NCI-H2171 (cell line): Measurements from ENCODE around the gene PRSS57.

Experiments
- DNase-seq: peaks from one replicate; lab custom pipeline; 2025; lab: John Stamatoyannopoulos, UW

PRSS57 gene

GRCh38 chr19:694481-695351 lies 536 bp downstream of the PRSS57 start:
- DNase-seq, result no peak

- DNase-seq, result no peak
Observed at GRCh38 chr19:690203-690602, 5.0 kb downstream of the PRSS57 start.

GRCh38 chr19:688992-689391 lies 6.3 kb downstream of the PRSS57 start:
- no peak for DNase-seq

GRCh38 chr19:688214-688613 lies 7.0 kb downstream of the PRSS57 start:
- DNase-seq, result no peak

- no peak for DNase-seq
Observed at GRCh38 chr19:687569-688166, 7.6 kb downstream of the PRSS57 start.

- no peak for DNase-seq
Observed at GRCh38 chr19:686589-687297, 8.5 kb downstream of the PRSS57 start.

GRCh38 chr19:685454-685931 lies 9.8 kb downstream of the PRSS57 start:
- DNase-seq, result no peak

GRCh38 chr19:682678-683320 lies 12.5 kb downstream of the PRSS57 start:
- DNase-seq, result no peak

GRCh38 chr19:681029-682019 lies 13.9 kb downstream of the PRSS57 start:
- DNase-seq, result no peak

- peak; percentile 94 for DNase-seq
Observed at GRCh38 chr19:680287-681028, 14.8 kb downstream of the PRSS57 start.

- DNase-seq, result no peak
Observed at GRCh38 chr19:679418-680286, 15.6 kb downstream of the PRSS57 start.

- no peak for DNase-seq
Observed at GRCh38 chr19:678791-679388, 16.4 kb downstream of the PRSS57 start.

GRCh38 chr19:677601-678436 lies 17.4 kb downstream of the PRSS57 start:
- no peak for DNase-seq

GRCh38 chr19:677201-677600 lies 18.1 kb downstream of the PRSS57 start:
- no peak for DNase-seq

- DNase-seq, result no peak
Observed at GRCh38 chr19:676339-677105, 18.7 kb downstream of the PRSS57 start, which contains the start of gene FSTL3. FSTL3 (plus strand) TSS chr19:676392; CDS start chr19:676424, 32 bp downstream.

- DNase-seq, result no peak
Observed at GRCh38 chr19:676007-676338, 19.3 kb downstream of the PRSS57 start.
